Activated effector memory CD4-positive, alpha-beta T cell treated with Interleukin-2 at 50 U/mL for 16 hours (primary cell): ENCODE data around the gene KAZALD1.

ENCODE experiments used
- DNase-seq: peaks from one replicate; pipeline ENCODE4 v3.0.0-alpha.2; 2020

The KAZALD1 gene

GRCh38 chr10:101069441-101069840 lies 7.7 kb downstream of the KAZALD1 start:
- DNase-seq = no peak

- no peak for DNase-seq
These were observed 8.3 kb downstream of the KAZALD1 start for GRCh38 chr10:101070098-101070497.

GRCh38 chr10:101071267-101071884 lies 9.6 kb downstream of the KAZALD1 start:
- DNase-seq = no peak

GRCh38 chr10:101071885-101072433 lies 10.2 kb downstream of the KAZALD1 start:
- no peak for DNase-seq

GRCh38 chr10:101072923-101073322 lies 11.1 kb downstream of the KAZALD1 start:
- no peak for DNase-seq

GRCh38 chr10:101073631-101074030 lies 11.8 kb downstream of the KAZALD1 start:
- no peak for DNase-seq

GRCh38 chr10:101075775-101076174 lies 14.0 kb downstream of the KAZALD1 start:
- DNase-seq = no peak

GRCh38 chr10:101076630-101077029 lies 14.8 kb downstream of the KAZALD1 start:
- no peak for DNase-seq

GRCh38 chr10:101079874-101080273 lies 18.1 kb downstream of the KAZALD1 start:
- DNase-seq = no peak

- no peak for DNase-seq
These were observed 19.4 kb downstream of the KAZALD1 start for GRCh38 chr10:101080933-101081931.

- DNase-seq = no peak
These were observed 24.1 kb downstream of the KAZALD1 start for GRCh38 chr10:101085846-101086245.

- no peak for DNase-seq
These were observed 25.6 kb downstream of the KAZALD1 start for GRCh38 chr10:101087376-101087775.

- DNase-seq = no peak
These were observed 26.2 kb downstream of the KAZALD1 start for GRCh38 chr10:101087965-101088364.

GRCh38 chr10:101089520-101090299 lies 27.9 kb downstream of the KAZALD1 start:
- DNase-seq = no peak

- no peak for DNase-seq
These were observed 28.8 kb downstream of the KAZALD1 start for GRCh38 chr10:101090597-101090996.

GRCh38 chr10:101091546-101092290 lies 29.9 kb downstream of the KAZALD1 start:
- DNase-seq = no peak

GRCh38 chr10:101092881-101093354 lies 31.1 kb downstream of the KAZALD1 start:
- no peak for DNase-seq

GRCh38 chr10:101094121-101094879 lies 32.5 kb downstream of the KAZALD1 start:
- DNase-seq = no peak

- DNase-seq = no peak
These were observed 33.2 kb downstream of the KAZALD1 start for GRCh38 chr10:101095004-101095403.

GRCh38 chr10:101095550-101096213 lies 33.9 kb downstream of the KAZALD1 start:
- DNase-seq = peak; percentile 51

- no peak for DNase-seq
These were observed 34.6 kb downstream of the KAZALD1 start for GRCh38 chr10:101096378-101096777.
